Activated CD8-positive, alpha-beta memory T cell treated with anti-CD3 and anti-CD28 coated beads, Interleukin-2, amount 50 U/mL, for 24 hours (primary cell): ENCODE results near the gene SYNE1.

Source experiments
- DNase-seq: peaks from one replicate; pipeline ENCODE4 v3.0.0-alpha.2; 2020; ENCODE audit errors: extremely low read depth

Gene SYNE1

DNA sequence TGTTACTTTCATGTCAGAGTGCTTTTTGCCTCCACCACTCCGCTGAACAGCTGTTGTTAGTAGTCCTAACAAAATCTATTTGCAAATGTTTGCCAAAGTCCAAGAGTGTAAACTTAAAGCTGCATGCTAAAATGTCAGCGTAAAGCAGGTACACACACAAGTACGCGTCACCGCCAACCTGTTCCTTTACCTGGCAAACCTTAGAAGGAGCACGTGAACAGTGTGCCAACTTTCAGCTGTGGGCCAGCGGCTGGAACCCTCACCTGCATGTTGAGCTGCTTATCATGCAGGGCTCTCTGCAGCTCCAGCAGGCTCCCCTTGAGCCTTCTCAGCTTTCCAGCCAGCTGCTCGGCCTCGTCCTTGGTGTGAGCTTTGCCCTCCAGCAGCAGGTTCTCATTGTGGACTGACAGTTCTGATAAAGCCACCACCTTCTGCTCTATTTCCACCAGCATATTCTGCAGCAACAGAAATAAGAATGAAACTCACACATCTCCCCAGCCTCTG, 359.3 kb downstream of the SYNE1 start:
- no peak for DNase-seq

DNA sequence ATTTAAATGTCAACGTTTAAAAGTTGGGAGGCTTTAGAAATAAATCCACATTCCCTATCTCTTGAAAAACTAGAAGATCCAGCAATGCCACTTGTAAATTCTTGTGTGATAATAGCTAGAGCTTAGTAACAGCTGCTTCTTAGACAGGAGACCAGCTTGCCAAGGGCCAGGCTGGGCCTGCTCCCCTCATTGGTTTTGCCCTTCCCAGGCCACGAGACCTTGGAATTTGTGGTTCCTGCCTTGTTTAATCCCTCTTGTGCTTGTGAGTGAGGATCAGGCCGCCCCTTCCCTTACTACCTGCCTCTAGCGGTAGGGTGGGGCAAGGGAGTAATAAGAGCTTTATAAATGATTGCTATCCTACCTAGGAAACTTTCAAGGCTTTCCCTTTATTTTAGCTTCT, 363.5 kb downstream of the SYNE1 start:
- no peak for DNase-seq

DNA sequence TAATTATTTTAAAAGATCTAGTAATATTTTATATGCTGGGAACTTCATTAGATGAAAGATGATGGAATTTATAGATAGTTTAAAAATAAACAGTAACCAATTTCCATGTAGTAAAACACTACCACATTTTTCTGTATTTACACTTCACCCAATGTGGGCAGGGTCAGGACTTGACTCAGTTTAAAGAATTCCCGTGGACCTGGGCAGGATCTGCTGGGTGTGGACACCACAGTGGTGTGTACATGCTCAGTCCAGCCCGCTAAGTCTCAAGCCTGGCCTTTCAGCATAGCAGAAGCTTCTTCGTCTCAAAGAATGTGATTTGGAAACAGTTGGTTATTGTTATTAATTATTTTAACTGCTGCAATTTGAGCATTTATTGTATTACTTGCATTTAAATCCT, 364.2 kb downstream of the SYNE1 start:
- DNase-seq, result no peak

DNA sequence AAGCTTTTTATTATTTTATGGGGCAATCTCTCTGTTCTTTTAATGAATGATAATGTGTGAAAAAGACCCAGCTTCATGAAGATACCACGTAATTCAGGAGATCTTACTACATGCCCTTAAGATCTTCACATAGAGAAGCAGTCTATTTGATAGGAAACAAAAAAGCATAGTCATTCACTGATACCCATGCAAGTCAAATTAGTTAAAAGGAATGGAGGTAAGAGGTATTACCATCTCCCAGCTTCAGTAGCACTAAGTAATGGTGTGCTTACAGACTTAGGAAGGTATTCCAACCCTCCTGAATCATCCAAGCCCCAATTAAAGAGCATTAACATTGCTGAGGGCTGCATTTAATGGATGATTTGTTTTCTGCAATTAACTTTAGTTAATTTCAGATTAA, 364.7 kb downstream of the SYNE1 start:
- no peak for DNase-seq

DNA sequence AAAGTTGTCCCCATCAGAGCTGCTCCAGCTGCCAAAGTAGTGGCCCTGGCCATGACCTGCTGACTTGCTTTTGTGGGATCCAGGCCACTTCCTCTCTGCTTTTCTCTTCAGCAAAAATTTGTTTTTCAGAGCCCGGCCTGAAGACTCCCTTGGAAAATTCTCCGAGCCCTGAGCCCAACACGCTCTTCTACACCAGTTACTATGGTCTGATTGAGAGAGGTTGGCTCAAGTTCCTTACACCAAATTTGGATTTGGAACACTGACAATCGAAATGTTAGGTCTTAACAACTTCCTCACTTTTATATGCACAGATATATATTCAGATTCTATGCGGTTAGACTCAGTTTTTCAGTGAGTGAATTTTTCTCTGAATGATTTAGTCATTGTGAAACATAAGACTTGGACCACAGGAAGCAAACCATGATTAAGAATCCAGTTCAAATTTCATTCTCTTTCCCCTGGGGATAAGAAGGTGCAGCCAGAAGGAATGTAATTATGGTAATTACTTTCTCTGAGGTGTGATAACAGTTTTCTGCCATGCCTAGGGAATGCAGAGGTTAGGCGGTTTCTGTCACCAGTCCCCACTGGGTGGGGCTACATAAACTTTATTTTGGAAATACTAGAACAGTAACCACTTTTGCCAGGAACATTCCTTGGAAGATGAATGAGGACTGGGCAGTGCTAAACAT, 365.2 kb downstream of the SYNE1 start:
- no peak for DNase-seq

DNA sequence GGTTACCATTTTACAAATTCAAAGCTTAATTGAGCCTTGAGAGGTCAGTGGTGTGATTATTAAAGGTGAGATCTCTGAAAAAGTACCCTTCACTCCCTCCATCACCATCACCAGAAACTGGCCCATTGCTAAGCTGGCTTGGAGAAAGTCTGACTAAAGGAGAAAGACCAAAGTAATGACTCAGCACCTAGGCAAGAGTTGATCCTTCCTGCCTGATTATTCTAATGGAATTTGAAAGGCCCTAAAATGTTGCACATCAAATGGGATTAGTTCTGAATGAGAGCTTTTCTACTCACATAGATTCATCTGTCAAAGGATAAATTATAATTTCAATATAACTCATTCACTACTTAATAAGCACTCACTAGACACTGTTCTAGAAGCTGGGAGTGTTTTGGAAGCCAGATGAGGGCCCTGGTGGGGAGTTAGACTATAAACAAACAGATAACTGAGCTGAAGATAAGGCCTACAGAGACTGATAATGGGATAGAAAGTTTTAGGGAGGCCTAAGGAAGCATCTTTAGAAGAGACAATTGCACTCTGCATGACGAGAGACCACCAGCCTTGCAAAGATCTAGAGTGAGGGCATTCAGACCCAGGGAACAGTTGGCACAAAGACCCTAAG, 366.7 kb downstream of the SYNE1 start:
- DNase-seq, result no peak

DNA sequence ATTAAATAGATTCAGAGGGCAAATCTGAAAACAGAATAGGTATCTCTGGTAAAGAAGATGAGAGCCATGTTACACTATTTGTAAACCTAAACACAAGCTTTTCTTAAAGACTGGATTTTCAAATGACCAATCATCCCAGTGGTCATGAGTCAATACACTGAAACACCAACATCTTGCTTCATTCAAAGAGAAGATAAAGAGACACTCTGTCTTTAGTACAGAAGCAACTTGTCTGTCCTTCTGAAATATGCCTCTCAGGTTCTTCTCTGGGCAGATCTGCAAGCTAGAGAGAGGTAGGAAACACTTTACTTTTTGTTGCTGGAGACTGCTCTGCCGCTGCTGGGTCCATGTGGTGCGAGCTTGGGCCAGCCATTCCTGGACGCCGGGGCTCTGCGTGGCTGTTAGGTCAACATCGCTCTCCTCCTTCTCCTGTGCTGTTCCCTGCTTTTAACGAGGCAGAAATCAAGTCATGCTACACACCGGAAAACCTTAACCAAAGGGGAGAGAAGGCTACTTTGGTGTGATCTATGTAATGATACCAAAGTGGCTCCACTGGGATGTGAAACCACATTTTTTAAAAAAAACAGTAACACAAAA, 368.2 kb downstream of the SYNE1 start:
- no peak for DNase-seq

DNA sequence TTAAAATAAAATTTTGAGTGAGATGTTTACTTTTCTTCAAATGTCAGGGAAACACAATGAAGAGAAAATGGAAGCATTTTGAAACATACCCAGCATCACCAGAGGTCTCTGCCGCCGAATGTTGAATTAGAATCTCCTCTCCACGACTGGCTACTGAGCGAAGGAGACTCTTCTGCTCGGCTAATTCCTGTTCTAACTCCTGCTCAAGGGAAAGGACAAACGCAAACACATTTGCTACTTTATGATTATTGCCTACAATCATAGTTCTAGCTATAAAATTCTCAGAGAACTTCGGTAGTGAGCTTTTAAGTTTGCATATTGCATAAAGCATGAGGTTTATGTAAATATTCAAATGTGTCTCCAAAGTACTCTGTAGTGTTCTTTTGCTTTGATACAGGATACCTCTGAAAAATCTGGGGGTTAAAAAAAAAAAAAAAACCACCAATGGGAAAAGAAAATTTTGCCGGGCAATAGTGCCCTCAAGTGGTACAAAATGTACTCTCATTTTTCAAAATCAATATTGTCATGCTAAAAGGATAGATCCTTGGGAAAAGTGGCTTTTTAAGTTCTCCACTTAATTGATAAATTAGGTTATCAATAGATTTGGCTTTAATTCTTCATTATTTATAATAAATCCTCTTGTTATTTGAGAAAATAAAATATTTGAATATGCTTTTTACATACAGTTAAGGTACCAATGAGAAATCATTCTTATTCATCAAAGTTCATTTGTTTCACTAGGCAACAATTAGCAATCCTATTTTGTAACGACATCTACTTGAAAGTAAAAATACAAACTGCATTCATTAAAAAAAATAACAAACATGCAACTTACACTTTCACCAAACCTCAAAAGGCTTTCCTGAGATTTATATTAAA, 369.0 kb downstream of the SYNE1 start:
- no peak for DNase-seq

DNA sequence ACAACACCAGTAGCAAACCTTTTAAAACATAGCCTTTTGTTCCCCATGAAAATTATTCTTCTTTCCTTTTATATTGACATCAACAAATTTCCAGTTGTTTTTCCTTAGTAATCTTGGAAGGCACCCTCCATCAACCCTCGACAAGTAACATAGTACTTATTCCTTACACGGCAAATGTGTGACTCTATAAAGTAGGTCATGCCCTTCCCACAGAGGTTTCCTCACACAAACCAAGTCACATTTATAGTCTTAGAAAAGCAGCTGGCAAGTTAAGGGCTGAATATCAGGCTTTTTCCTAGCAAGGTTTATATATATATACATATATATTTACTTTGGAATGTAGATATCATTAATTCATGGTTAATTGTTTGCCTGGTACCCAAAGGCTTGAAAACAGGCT, 371.5 kb downstream of the SYNE1 start:
- no peak for DNase-seq

DNA sequence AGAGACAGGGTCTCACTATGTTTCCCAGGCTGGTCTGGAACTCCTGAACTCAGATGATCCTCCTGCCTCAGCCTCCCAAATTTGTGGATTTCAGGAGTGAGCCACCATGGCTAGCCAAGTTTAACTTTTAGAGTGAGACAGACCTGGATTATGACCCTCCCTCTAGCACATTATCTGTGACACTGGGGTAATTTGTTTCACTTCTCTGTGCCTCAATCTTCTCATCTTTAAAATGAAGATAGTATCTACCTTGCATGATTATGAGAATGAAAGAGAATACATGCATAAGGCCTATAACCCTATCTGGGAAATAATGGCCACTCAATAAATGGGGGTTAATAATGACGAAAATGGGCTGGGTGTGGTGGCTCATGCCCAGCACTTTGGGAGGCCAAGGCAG, 373.6 kb downstream of the SYNE1 start:
- DNase-seq, result no peak

DNA sequence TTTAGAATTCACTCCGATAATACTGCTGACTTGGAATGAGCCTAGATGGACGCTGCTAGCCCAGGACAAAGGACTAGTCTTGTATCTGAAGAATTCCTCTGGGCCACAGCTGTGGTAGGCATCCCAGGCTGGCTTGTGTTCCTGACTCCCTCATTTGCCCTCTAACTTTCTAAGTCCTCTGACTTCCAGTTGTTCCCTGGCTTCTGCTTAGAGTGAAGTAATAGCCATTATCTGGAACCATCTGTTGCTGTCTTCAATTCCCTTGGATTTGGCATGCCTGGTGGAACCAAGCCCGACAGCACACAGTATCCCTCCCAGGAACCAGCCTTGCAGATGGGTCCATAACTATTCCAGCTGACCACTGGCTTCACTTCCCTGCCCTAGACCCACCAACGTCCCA, 376.0 kb downstream of the SYNE1 start:
- DNase-seq, result no peak

DNA sequence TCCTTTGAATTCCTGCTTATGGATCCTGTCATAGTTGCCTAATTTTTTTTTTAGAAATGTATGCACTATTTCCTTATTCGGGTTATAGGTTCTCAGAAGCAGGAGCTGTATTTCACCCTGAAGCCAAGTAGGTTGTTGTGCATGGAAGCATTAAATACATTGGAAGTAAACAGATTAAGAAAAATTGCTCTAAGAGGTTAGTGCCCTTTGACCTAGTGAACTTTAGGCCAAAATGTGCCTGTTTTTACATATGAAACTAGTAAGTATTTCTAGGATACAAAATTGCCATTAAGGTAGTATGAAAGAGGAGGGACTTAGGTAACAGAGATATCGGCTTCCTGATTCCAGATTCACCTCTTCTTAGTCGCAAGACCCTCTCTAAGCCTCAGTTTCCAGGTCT, 377.9 kb downstream of the SYNE1 start:
- DNase-seq, result no peak

DNA sequence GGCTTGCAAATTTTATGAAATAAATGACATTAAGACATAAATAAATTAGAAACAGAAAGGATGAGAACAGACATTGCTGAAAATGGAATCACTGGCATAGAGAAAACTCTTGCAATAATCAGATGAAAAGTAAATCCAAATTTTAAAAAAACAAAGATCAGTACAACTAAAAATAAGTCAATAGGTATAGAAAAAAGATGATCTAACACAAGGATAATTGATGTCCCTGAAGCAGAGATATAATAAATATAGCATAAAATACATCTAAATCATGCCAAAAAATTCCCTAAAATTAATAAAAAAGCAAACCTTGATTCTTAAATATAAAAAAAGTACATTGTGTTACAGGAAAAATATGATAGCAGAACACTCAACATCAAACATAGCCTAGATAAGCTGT, 379.6 kb downstream of the SYNE1 start:
- DNase-seq, result no peak

DNA sequence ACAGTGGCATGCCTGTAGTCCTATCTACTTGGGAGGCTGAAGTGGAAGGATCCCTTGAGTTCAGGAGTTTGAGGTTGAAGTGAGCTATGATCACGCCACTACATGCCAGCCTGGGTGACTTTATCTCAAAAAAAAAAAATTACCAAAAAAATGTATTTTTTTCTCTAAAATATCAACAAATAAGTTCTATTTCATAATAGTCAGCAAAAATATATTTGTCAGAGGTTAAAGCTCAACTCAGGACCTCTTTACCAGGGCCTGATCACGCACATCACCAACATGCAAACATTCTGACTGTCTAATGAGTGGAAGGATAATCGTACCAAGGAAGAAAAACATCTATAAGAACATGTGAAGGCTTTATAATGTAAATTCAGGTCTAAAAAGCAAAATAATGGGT, 387.0 kb downstream of the SYNE1 start:
- no peak for DNase-seq

DNA sequence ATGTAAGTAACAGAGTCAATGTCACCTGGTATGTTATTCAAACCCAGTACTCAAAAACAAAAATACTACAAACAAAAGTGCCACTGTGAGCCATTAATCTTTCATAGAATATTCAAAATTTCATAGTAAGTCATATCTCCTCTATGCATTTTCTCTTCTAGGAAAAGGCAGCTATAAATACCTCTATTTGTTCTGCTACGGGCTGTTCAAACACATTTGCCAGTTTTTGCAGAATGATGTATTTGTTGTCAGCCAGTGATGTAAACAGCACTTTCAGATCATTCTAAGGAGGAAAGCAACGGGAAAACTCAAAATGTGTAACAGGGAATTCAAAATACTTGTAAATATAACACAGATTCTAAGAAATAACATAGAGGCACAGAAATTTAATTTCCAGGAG, 388.2 kb downstream of the SYNE1 start:
- DNase-seq, result no peak

DNA sequence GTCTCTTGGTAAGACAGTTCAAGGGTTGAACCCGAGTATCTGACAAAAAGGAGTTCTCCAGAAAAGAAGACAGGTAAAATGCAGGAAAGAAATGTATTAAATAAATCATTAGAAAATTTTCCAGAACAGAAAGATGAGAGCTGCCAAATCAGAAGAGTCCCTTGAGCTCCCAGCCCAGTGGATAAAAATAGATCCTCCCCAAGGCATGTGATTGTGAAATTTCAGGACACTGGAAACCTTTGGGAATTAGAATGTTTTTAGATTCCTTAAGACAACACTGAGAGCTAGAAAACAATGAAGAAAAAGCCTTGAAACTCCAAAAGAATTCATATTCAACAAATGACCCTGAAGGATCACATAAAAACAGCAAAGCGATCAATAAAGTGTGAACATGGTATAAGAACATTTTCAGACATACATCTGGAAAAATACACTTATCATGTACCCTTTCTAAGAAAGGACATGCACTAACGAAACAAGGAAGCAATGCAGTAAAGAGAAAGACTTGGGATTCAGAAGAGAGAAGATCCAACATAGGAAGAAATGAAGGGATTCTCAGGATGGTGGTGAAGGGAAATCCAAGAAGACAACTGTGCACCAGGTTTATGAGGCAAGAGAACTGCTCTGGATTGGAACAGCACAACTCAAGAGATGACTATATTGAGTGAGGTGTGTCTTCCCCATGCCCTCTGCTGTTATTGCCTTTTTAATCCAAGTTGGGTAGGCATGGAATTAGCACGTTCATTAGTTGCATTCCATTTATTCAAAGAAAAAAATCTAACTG, 390.4 kb downstream of the SYNE1 start:
- no peak for DNase-seq

DNA sequence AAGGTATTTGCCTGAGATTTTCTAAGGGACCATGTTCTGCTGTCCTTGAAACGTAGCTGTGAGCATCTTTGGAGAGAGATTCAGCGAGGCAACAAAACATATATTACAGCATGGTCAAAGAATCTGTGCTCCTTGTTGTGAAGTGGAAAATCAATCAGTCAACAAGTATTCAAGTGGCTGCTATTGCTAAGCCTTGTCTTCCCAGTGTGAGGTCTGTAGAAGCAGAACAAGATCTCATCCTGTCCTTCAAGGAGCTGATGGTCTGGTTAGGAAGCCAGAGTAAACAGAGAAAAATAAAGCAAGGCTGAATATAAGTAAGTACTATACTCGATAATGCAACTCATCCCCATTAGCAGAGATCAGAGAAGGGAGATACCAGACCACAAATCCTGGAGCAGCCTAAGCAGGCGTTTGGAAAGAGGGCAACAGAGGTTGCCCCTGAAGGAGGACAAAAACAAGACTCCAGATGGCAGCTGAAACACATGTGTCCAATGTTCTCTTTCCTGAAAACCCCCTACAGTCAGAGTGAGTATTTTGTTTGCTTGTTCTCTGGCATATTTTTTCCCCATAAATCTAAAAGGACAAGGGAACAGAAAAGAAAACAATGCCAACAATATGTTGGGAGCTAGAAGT, 392.0 kb downstream of the SYNE1 start:
- no peak for DNase-seq

DNA sequence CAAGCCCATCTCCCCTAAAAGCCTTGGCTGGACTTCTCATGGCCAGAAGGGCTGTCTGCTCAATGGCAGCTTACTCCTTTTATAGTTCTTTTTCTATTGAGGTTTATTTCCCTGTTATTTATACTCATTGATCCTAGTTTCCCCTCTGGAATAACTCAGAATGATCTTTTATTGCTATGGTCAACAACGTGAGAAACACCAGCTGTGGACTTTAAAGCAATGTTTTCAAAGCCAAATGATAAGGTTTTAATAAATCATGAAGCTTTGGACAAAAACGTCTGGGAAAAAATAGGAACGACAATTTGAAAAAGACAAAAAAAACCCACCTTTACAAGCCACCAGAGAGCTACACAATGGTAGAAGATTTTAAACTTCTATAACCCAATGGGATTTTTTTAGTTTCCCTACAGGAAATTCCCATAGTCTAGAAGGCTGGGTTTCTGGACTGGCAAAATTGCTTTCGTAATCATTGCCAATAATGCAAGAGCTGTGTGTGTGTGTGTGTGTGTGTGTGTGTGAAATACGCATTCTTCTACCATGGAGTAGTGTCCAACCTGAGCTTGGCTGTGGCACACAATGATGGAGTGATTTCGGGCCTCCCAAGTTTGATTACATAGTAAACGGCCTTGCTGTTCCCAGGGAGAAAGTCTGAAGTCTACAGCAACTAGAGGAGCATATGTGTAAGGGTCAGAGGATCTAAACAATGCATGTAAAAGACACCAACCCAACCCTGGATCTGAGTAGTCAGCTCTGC, 396.0 kb downstream of the SYNE1 start:
- DNase-seq, result no peak

DNA sequence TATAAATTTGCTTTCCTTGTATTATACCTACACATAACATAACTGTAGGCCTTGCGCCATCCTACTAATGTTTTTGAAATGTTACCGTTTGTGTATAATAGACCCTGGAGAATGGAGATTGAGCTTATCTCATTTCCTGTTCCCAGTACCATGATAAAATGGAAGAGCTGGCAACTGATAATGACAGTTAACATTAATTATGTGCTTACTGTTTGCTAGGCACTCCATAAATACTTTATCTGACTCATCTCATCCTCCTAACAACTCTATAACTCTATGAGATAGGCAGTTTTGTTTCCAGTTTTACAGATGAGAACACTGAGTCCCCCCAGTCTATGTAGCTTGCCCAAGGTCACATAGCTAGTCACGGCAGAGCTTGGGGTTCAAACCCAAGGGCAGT, 396.7 kb downstream of the SYNE1 start:
- DNase-seq, result no peak

DNA sequence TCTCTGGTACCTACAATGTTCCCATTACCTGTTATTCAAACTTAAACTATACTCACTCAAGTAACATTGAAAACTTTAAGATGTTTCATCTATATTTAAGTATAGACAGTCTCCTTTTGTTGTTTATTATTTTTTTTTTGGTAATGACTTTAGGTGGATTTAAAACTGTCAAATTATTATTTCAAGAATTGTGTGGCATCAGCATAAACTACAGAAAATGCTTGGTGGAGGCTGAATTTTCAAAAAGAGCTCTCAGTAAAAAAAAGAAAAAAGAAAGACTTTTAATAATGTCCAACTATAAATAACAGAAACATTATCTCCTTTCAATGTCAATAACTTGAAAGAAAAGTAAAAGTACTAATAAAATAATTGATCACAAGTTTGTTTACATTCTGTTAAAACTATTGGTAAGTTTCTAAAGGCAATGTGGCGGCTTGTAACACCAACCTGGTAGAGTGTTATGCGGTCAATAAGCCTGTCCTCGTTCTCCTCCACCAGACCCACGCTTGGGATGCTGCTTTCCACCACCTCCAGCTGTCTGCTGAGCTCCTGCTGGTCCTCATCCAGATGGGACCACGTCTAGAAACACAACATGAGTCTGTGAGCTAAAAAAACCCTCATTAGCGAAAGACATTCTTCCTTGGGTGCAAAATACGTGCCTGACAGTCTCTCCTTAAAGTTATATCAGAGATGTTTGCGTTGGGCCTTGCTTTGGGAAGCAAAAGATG, 400.6 kb downstream of the SYNE1 start:
- no peak for DNase-seq
